Measurements from ENCODE around the gene TNRC6B. TPM values are rescaled to one million over a fixed set of nuclear protein-coding genes. Genes with fewer than 3 reads are reported as not detected.

TNRC6B gene
- total and polyA plus RNA-seq, 2 experiments from 2014 or later, result 46.9 to 87.8 TPM

DNA sequence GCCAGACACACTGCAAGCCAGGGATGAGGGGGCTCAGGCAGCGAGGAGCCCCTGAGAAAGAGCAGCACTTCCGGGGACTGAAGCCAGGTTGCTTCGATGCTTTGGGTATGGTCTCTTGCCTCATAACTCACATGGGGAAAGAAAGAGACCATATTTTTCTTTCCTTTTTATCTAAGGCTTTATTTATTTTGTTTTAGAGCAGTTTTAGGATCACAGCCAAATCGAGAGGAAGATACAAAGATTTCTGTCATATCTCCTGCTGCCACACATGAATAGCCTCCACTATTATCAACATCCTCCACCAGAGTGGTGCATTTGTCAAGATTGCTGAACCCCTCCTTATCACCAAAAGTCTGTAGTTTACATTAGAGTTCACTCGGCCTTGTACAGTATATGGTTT, 144.3 kb downstream of the TNRC6B start:
- peaks cover 35% of the 10 kb centered on the region for H3K4me1 Mint-ChIP-seq
- H4K20me1 ChIP-seq (replicated peaks; ENCODE audit: insufficient read depth), result no peaks in the 10 kb centered on the region; the same call in 1 of the 2 replicates
- H3K4me2 ChIP-seq, result no peak overlapping the region
- H3K27me3 Mint-ChIP-seq (ENCODE audit: insufficient read depth, low read depth, poor library complexity), result peaks cover 15% of the 10 kb centered on the region
- no peaks in the 10 kb centered on the region for H3K79me2 ChIP-seq (replicated peaks; ENCODE audit: insufficient read depth)
- TF ChIP-seq STAT1 (IDR thresholded peaks at IDR 0.05; ENCODE audit: unreplicated experiment), result no peak
- peaks cover 59% of the 10 kb centered on the region for H3K36me3 Mint-ChIP-seq (ENCODE audit: low read depth)
- H3K4me3 Mint-ChIP-seq, result no peak overlapping the region
- H3K9me3 Mint-ChIP-seq, result no peaks in the 10 kb centered on the region
- no peak for ATAC-seq
- no peak for DNase-seq (ENCODE audit: low spot score)
- no peak overlapping the region for H3K27ac ChIP-seq (ENCODE audit: low read depth)
- H3K27me3 ChIP-seq (ENCODE audit: insufficient read depth), result no peaks in the 10 kb centered on the region
- no peak overlapping the region for H3K4me3 ChIP-seq
- H3K9me2 ChIP-seq (ENCODE audit: insufficient read depth), result no peaks in the 10 kb centered on the region
- 0 out of 2 replicates have a peak, but pooled peaks cover 3% of the 10 kb centered on the region for H3F3A ChIP-seq (replicated peaks; ENCODE audit: low read depth)
- peaks cover 17% of the 10 kb centered on the region for H3K36me3 ChIP-seq (ENCODE audit: insufficient read depth)
- H3K4me1 ChIP-seq (ENCODE audit: insufficient read depth), result peaks cover 24% of the 10 kb centered on the region
- H2AFZ ChIP-seq, result no peak overlapping the region
- no peak overlapping the region for H3K27ac Mint-ChIP-seq

DNA sequence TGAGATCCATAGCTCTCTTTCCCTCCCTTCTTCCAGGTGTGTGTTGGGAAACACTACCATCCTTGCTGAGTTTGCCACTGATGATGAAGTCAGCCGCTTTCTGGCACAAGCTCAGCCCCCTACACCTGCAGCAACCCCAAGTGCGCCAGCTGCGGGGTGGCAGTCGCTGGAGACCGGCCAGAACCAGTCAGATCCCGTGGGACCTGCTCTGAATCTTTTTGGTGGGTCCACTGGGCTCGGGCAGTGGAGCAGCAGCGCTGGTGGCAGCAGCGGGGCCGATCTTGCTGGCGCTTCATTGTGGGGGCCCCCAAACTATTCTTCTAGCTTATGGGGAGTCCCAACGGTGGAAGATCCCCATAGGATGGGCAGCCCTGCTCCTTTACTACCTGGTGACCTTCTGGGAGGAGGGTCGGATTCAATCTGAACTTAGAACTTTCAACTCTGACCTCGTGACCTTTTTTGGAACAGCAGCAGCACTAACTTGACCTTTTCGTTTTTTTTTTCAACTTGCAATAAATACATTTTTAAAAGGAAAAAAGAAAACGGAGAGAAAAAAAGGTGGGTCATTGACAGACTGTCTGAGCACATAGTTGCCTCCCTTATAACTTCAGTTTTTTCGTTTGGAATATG, 145.2 kb downstream of the TNRC6B start:
- peaks cover 19% of the 10 kb centered on the region for H3K27me3 Mint-ChIP-seq (ENCODE audit: insufficient read depth, low read depth, poor library complexity)
- peaks cover 4% of the 10 kb centered on the region; the same call in 1 of the 2 replicates for H4K20me1 ChIP-seq (replicated peaks; ENCODE audit: insufficient read depth)
- H3K36me3 ChIP-seq (ENCODE audit: insufficient read depth), result peaks cover 8% of the 10 kb centered on the region; the same call in 1 of the 2 replicates
- H3K9me2 ChIP-seq (ENCODE audit: insufficient read depth), result no peaks in the 10 kb centered on the region
- DNase-seq (ENCODE audit: low spot score) (no peak), ATAC-seq (no peak)
- H3K4me1 ChIP-seq (ENCODE audit: insufficient read depth), result peaks cover 26% of the 10 kb centered on the region
- no peak overlapping the region for H3K27ac Mint-ChIP-seq
- H3K4me3 ChIP-seq, result no peak overlapping the region
- no peaks in the 10 kb centered on the region for H3K9me3 Mint-ChIP-seq
- H2AFZ ChIP-seq, result no peak overlapping the region
- H3K4me1 Mint-ChIP-seq, result peaks cover 44% of the 10 kb centered on the region
- no peak overlapping the region for H3K4me3 Mint-ChIP-seq
- no peaks in the 10 kb centered on the region for H3K79me2 ChIP-seq (replicated peaks; ENCODE audit: insufficient read depth)
- H3F3A ChIP-seq (replicated peaks; ENCODE audit: low read depth), result 0 out of 2 replicates have a peak, but pooled peaks cover 3% of the 10 kb centered on the region
- H3K4me2 ChIP-seq, result no peak overlapping the region
- H3K27me3 ChIP-seq (ENCODE audit: insufficient read depth), result no peaks in the 10 kb centered on the region
- no peak overlapping the region for H3K27ac ChIP-seq (ENCODE audit: low read depth)
- H3K36me3 Mint-ChIP-seq (ENCODE audit: low read depth), result peaks cover 49% of the 10 kb centered on the region
- TF ChIP-seq, protein P1, sequence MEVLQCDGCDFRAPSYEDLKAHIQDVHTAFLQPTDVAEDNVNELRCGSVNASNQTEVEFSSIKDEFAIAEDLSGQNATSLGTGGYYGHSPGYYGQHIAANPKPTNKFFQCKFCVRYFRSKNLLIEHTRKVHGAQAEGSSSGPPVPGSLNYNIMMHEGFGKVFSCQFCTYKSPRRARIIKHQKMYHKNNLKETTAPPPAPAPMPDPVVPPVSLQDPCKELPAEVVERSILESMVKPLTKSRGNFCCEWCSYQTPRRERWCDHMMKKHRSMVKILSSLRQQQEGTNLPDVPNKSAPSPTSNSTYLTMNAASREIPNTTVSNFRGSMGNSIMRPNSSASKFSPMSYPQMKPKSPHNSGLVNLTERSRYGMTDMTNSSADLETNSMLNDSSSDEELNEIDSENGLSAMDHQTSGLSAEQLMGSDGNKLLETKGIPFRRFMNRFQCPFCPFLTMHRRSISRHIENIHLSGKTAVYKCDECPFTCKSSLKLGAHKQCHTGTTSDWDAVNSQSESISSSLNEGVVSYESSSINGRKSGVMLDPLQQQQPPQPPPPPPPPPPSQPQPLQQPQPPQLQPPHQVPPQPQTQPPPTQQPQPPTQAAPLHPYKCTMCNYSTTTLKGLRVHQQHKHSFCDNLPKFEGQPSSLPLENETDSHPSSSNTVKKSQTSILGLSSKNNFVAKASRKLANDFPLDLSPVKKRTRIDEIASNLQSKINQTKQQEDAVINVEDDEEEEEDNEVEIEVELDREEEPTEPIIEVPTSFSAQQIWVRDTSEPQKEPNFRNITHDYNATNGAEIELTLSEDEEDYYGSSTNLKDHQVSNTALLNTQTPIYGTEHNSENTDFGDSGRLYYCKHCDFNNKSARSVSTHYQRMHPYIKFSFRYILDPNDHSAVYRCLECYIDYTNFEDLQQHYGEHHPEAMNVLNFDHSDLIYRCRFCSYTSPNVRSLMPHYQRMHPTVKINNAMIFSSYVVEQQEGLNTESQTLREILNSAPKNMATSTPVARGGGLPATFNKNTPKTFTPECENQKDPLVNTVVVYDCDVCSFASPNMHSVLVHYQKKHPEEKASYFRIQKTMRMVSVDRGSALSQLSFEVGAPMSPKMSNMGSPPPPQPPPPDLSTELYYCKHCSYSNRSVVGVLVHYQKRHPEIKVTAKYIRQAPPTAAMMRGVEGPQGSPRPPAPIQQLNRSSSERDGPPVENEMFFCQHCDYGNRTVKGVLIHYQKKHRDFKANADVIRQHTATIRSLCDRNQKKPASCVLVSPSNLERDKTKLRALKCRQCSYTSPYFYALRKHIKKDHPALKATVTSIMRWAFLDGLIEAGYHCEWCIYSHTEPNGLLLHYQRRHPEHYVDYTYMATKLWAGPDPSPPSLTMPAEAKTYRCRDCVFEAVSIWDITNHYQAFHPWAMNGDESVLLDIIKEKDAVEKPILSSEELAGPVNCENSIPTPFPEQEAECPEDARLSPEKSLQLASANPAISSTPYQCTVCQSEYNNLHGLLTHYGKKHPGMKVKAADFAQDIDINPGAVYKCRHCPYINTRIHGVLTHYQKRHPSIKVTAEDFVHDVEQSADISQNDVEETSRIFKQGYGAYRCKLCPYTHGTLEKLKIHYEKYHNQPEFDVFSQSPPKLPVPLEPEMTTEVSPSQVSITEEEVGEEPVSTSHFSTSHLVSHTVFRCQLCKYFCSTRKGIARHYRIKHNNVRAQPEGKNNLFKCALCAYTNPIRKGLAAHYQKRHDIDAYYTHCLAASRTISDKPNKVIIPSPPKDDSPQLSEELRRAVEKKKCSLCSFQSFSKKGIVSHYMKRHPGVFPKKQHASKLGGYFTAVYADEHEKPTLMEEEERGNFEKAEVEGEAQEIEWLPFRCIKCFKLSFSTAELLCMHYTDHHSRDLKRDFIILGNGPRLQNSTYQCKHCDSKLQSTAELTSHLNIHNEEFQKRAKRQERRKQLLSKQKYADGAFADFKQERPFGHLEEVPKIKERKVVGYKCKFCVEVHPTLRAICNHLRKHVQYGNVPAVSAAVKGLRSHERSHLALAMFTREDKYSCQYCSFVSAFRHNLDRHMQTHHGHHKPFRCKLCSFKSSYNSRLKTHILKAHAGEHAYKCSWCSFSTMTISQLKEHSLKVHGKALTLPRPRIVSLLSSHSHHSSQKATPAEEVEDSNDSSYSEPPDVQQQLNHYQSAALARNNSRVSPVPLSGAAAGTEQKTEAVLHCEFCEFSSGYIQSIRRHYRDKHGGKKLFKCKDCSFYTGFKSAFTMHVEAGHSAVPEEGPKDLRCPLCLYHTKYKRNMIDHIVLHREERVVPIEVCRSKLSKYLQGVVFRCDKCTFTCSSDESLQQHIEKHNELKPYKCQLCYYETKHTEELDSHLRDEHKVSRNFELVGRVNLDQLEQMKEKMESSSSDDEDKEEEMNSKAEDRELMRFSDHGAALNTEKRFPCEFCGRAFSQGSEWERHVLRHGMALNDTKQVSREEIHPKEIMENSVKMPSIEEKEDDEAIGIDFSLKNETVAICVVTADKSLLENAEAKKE (CRISPR knock-in tag; IDR thresholded peaks at IDR 0.05), result no peak
- TF ChIP-seq, protein P2, sequence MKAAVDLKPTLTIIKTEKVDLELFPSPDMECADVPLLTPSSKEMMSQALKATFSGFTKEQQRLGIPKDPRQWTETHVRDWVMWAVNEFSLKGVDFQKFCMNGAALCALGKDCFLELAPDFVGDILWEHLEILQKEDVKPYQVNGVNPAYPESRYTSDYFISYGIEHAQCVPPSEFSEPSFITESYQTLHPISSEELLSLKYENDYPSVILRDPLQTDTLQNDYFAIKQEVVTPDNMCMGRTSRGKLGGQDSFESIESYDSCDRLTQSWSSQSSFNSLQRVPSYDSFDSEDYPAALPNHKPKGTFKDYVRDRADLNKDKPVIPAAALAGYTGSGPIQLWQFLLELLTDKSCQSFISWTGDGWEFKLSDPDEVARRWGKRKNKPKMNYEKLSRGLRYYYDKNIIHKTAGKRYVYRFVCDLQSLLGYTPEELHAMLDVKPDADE (IDR thresholded peaks at IDR 0.05), result no peak
- TF ChIP-seq REST (IDR thresholded peaks at IDR 0.05; ENCODE audit: unreplicated experiment) (no peak), JUNB (IDR thresholded peaks at IDR 0.05; ENCODE audit: unreplicated experiment) (no peak), ZNF114 (CRISPR knock-in tag; IDR thresholded peaks at IDR 0.05) (no peak), ZNF331 (CRISPR knock-in tag; IDR thresholded peaks at IDR 0.05; ENCODE audit: low read depth) (no peak), POLR2AphosphoS5 (IDR thresholded peaks at IDR 0.05; ENCODE audit: low read depth) (no peak), STAT1 (IDR thresholded peaks at IDR 0.05; ENCODE audit: unreplicated experiment) (no peak)

Measured in GM23338 (cell line).